ENCODE results near the gene AOPEP. TPM values are rescaled to one million over a fixed set of nuclear protein-coding genes. Genes with fewer than 3 reads are reported as not detected.

Gene AOPEP
- total RNA-seq, 1 donor from 2014 or later, result 48.0 TPM

DNA sequence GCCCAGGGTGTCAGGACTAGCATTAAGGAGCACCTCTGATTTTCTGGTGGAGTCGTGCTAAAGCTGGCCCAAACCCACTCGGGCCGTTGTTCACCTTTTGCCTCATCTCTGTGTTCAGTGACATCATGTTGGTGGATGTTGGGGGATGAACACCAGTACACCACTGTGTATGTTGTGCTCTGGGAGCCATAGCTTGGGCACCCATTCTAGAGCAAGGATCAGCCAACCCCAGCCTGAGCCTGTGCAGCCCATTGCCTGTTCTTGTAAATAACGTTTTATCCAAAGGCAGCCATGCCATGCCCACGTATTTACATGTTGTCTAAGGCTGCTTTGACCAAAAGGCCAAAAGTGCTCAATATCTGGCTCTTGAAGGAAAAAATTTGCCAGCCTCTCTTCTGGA, 345.4 kb downstream of the AOPEP start:
- no peaks in the 10 kb centered on the region for H3K27me3 ChIP-seq (ENCODE audit: control insufficient read depth in 3 of 3, insufficient read depth in 3 of 3, low read length in 3 of 3)
- H3K9me3 ChIP-seq (ENCODE audit: control insufficient read depth in 3 of 3, low read length in 3 of 3), result no peaks in the 10 kb centered on the region
- H3K4me1 ChIP-seq (ENCODE audit: control insufficient read depth in 3 of 3, insufficient read depth in 3 of 3, low read length in 3 of 3), result peaks cover 71 to 99% (median 90%) of the 10 kb centered on the region in 3 donors
- H3K9ac ChIP-seq (ENCODE audit: low read depth in 1 of 3, low read length in 3 of 3), result peak overlapping the region in 1 of 3 donors; percentile 41
- peak overlapping the region in 1 of 3 donors; percentile 31 for H3K4me3 ChIP-seq (ENCODE audit: low read length in 3 of 3)
- peaks cover 13 to 27% (median 14%) of the 10 kb centered on the region in 3 donors for H3K36me3 ChIP-seq (ENCODE audit: control insufficient read depth in 3 of 3, insufficient read depth in 3 of 3, low read length in 3 of 3)
- H3K27ac ChIP-seq (ENCODE audit: low read depth, low read length), result peak overlapping the region; percentile 15

DNA sequence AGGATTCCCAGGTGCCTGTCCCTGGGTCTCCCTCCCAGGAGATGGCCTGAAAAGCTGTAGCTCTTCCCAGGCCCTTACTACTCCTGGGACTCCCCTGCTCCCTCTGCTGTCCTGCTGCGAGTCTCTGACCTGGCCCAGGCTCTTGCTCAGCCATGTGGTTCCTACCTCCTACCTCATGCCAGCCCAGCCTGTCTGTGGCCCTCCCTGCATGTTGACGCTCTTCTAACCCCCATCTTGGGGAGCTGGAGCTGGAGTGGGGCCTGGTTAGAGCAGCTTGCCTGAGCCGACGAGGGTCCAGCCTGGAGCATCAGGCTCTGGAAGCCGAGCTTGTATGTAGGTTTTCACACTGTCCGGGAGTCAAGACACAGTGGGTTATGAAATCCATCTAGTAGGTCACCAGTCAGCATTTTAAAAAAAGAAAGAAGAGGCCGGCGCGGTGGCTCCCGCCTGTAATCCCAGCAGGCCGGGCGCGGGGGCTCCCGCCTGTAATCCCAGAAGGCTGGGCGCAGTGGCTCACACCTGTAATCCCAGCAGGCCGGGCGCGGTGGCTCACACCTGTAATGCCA, 346.6 kb downstream of the AOPEP start:
- Histone ChIP-seq H3K27me3 (ENCODE audit: control insufficient read depth in 3 of 3, insufficient read depth in 3 of 3, low read length in 3 of 3) (no peaks in the 10 kb centered on the region), H3K36me3 (ENCODE audit: control insufficient read depth in 3 of 3, insufficient read depth in 3 of 3, low read length in 3 of 3) (peaks cover 8 to 20% (median 12%) of the 10 kb centered on the region in 3 donors), H3K9me3 (ENCODE audit: control insufficient read depth in 3 of 3, low read length in 3 of 3) (no peaks in the 10 kb centered on the region), H3K4me3 (ENCODE audit: low read length in 3 of 3) (peak overlapping the region in 1 of 3 donors; percentile 58), H3K9ac (ENCODE audit: low read depth in 1 of 3, low read length in 3 of 3) (peak overlapping the region in 1 of 3 donors; percentile 57), H3K4me1 (ENCODE audit: control insufficient read depth in 3 of 3, insufficient read depth in 3 of 3, low read length in 3 of 3) (peaks cover 71 to 99% (median 90%) of the 10 kb centered on the region in 3 donors), H3K27ac (ENCODE audit: low read depth, low read length) (peak overlapping the region; percentile 48)

DNA sequence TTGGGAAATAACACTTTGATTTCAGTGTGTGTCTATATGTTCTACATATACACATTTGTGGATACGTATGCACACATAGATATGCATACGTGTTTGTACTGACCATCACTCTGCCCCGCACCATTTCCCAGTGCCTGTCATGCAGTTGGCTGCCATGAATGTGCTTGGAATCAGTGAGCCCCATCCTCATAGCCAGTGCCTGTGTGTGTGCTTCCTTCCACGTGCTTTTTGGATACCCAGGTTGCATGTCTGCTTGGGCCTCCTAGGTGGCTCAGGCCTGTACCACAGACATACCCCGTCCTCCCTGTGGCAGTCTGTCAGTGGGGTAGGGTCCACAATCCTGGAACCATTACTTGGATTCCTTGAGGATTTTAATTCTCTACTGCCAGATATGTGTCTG, 347.4 kb downstream of the AOPEP start:
- Histone ChIP-seq H3K4me1 (ENCODE audit: control insufficient read depth in 3 of 3, insufficient read depth in 3 of 3, low read length in 3 of 3) (peaks cover 74 to 99% (median 92%) of the 10 kb centered on the region in 3 donors), H3K27me3 (ENCODE audit: control insufficient read depth in 3 of 3, insufficient read depth in 3 of 3, low read length in 3 of 3) (no peaks in the 10 kb centered on the region), H3K27ac (ENCODE audit: low read depth, low read length) (peak overlapping the region; percentile 48), H3K4me3 (ENCODE audit: low read length in 3 of 3) (peak overlapping the region in 1 of 3 donors; percentile 22), H3K9ac (ENCODE audit: low read depth in 1 of 3, low read length in 3 of 3) (peak overlapping the region in 1 of 3 donors; percentile 9), H3K36me3 (ENCODE audit: control insufficient read depth in 3 of 3, insufficient read depth in 3 of 3, low read length in 3 of 3) (peaks cover 8 to 27% (median 12%) of the 10 kb centered on the region in 3 donors), H3K9me3 (ENCODE audit: control insufficient read depth in 3 of 3, low read length in 3 of 3) (no peaks in the 10 kb centered on the region)

DNA sequence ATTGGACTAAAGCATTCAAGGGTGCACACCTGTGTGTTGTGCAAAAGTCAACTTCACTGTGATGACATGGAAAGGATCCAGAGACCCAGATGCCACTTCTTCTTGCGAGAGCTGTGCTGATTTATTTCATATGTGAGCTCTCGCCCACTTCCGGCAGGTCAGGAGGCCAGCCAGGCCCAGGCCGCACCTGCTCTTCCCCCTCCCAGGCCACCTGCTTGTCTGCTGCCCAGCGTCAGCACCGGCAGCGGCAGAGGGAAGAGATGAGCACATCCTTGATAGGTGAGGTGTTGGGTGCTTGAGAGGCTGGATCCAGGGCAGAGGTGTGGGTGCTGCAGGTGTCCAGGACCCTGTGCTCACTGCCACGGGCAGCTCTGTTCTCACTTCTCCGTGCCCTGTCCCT, 348.1 kb downstream of the AOPEP start:
- Histone ChIP-seq H3K9me3 (ENCODE audit: control insufficient read depth in 3 of 3, low read length in 3 of 3) (no peaks in the 10 kb centered on the region), H3K4me3 (ENCODE audit: low read length in 3 of 3) (peak overlapping the region in 1 of 3 donors; percentile 8), H3K27me3 (ENCODE audit: control insufficient read depth in 3 of 3, insufficient read depth in 3 of 3, low read length in 3 of 3) (no peaks in the 10 kb centered on the region), H3K4me1 (ENCODE audit: control insufficient read depth in 3 of 3, insufficient read depth in 3 of 3, low read length in 3 of 3) (peaks cover 70 to 99% (median 92%) of the 10 kb centered on the region in 3 donors), H3K9ac (ENCODE audit: low read depth in 1 of 3, low read length in 3 of 3) (peak overlapping the region; percentile 18 to 43 (median 20)), H3K27ac (ENCODE audit: low read depth, low read length) (peak overlapping the region; percentile 48), H3K36me3 (ENCODE audit: control insufficient read depth in 3 of 3, insufficient read depth in 3 of 3, low read length in 3 of 3) (peaks cover 8 to 29% (median 12%) of the 10 kb centered on the region in 3 donors)

DNA sequence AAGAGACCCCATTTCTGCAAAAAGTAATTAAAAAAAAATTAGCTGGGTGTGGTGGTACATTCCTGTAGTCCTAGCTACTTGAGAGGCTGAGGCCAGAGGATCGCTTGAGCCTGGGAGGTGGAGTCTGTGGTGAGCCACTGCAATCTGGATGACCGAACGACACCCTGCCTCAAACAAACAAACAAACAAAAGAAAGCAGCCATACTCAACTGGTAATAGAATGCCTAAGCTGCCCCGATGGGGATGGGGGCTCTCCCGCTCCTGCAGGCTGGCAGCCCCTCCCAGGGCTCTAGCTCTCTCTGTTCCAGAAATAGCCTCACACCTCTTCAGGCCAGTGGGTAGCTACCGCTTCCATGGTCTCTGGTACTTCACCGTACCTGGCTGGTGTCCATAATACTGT, 349.2 kb downstream of the AOPEP start:
- peaks cover 59 to 93% (median 86%) of the 10 kb centered on the region in 3 donors for H3K4me1 ChIP-seq (ENCODE audit: control insufficient read depth in 3 of 3, insufficient read depth in 3 of 3, low read length in 3 of 3)
- peaks cover 9 to 21% (median 12%) of the 10 kb centered on the region in 3 donors for H3K36me3 ChIP-seq (ENCODE audit: control insufficient read depth in 3 of 3, insufficient read depth in 3 of 3, low read length in 3 of 3)
- H3K9ac ChIP-seq (ENCODE audit: low read depth in 1 of 3, low read length in 3 of 3), result peak overlapping the region in 2 of 3 donors; percentile 11 to 25
- no peaks in the 10 kb centered on the region for H3K9me3 ChIP-seq (ENCODE audit: control insufficient read depth in 3 of 3, low read length in 3 of 3)
- peak overlapping the region; percentile 2 for H3K27ac ChIP-seq (ENCODE audit: low read depth, low read length)
- H3K4me3 ChIP-seq (ENCODE audit: low read length in 3 of 3), result no peak overlapping the region
- H3K27me3 ChIP-seq (ENCODE audit: control insufficient read depth in 3 of 3, insufficient read depth in 3 of 3, low read length in 3 of 3), result no peaks in the 10 kb centered on the region

DNA sequence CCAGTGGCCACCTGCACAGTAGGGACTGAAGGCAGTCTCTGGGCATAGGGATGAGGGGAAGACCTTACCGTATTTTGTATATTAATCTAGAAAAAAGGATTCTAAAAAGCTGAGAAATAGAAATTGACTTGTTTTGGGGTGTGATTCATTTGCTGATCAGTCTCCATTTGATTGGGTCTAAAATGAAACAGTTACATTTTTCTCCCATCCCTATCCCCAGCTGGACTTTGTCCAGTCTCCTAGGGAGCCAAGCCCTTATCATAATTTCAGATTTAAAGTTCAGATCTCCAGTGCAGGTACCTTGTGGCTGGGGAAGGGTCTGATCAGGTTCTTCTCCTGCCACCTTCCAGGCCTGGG, 350.2 kb downstream of the AOPEP start:
- Histone ChIP-seq H3K4me1 (ENCODE audit: control insufficient read depth in 3 of 3, insufficient read depth in 3 of 3, low read length in 3 of 3) (peaks cover 61 to 92% (median 84%) of the 10 kb centered on the region in 3 donors), H3K4me3 (ENCODE audit: low read length in 3 of 3) (peak overlapping the region in 1 of 3 donors; percentile 22), H3K27me3 (ENCODE audit: control insufficient read depth in 3 of 3, insufficient read depth in 3 of 3, low read length in 3 of 3) (no peaks in the 10 kb centered on the region), H3K27ac (ENCODE audit: low read depth, low read length) (peak overlapping the region; percentile 33), H3K9me3 (ENCODE audit: control insufficient read depth in 3 of 3, low read length in 3 of 3) (no peaks in the 10 kb centered on the region), H3K36me3 (ENCODE audit: control insufficient read depth in 3 of 3, insufficient read depth in 3 of 3, low read length in 3 of 3) (peaks cover 18 to 26% (median 21%) of the 10 kb centered on the region in 3 donors), H3K9ac (ENCODE audit: low read depth in 1 of 3, low read length in 3 of 3) (peak overlapping the region in 2 of 3 donors; percentile 20 to 57)

DNA sequence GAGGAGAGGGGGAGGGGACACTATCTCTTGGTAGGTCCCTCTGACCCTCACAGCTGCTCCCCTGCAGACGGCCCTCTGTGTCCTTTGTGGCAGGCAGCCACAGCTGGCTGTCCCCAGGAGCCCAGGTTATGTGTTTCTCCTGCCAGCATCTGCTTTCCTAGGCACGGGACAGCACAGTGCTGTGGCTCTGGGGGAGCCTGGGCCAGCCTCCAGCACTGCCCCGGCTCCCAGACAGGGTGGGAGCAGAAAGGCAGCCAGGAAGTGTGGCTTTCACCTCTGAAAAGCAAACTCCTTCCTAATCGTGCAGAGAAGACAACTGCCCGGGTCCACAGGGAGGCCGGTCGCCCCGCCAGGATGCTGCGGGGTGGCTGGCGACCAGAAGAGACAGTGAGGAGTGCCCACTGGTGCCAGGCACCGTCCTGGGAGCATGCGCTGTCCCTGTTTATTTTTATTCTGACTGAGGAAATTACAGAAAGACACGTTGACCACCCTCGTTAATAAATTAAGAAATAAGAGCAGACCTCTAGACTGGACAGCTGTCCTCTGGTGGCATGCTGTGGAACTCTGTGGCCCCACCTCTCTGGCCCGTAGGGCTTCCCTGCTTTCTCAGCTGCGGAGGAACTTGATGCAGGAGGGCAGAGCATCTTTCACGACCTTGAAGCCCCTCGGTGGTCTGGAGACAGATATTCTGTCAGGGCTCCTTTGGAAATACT, 350.7 kb downstream of the AOPEP start:
- peak overlapping the region; percentile 33 for H3K27ac ChIP-seq (ENCODE audit: low read depth, low read length)
- H3K36me3 ChIP-seq (ENCODE audit: control insufficient read depth in 3 of 3, insufficient read depth in 3 of 3, low read length in 3 of 3), result peaks cover 24 to 31% (median 24%) of the 10 kb centered on the region in 3 donors
- no peaks in the 10 kb centered on the region for H3K27me3 ChIP-seq (ENCODE audit: control insufficient read depth in 3 of 3, insufficient read depth in 3 of 3, low read length in 3 of 3)
- H3K4me3 ChIP-seq (ENCODE audit: low read length in 3 of 3), result peak overlapping the region in 1 of 3 donors; percentile 41
- no peaks in the 10 kb centered on the region for H3K9me3 ChIP-seq (ENCODE audit: control insufficient read depth in 3 of 3, low read length in 3 of 3)
- H3K9ac ChIP-seq (ENCODE audit: low read depth in 1 of 3, low read length in 3 of 3), result peak overlapping the region in 2 of 3 donors; percentile 20 to 57
- peaks cover 57 to 92% (median 84%) of the 10 kb centered on the region in 3 donors for H3K4me1 ChIP-seq (ENCODE audit: control insufficient read depth in 3 of 3, insufficient read depth in 3 of 3, low read length in 3 of 3)

DNA sequence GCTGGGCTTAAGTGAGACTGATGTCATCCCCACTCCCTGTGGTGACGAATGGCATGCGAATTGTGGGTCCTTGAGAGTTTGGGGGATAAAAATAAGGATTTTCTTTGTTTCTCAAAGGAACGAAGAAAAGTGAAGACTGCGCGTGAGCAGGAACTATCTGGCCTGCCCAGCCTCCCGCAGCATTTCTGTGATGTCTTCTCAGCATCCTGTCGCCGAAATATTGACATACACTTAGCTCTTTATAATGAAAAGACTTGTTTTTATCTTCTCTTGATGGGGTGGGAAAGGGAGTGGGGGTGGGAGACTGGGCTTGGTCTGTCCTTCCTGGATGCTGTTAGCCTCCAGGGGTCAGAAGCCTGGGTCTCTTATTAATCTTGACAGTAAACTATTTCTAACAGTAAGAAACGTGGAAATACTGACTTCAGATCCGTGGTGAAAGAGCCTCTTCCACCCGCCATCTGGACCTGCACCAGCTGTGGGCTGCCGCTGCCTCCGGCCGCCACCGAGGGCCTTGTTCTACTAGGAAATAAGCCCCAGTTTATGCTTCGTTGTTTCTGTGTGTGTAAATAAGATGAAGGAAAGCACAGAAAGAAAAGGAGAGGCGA, 351.4 kb downstream of the AOPEP start:
- H3K9ac ChIP-seq (ENCODE audit: low read depth in 1 of 3, low read length in 3 of 3), result peak overlapping the region in 1 of 3 donors; percentile 57
- H3K4me3 ChIP-seq (ENCODE audit: low read length in 3 of 3), result peak overlapping the region in 1 of 3 donors; percentile 41
- peaks cover 55 to 93% (median 84%) of the 10 kb centered on the region in 3 donors for H3K4me1 ChIP-seq (ENCODE audit: control insufficient read depth in 3 of 3, insufficient read depth in 3 of 3, low read length in 3 of 3)
- no peaks in the 10 kb centered on the region for H3K9me3 ChIP-seq (ENCODE audit: control insufficient read depth in 3 of 3, low read length in 3 of 3)
- H3K27me3 ChIP-seq (ENCODE audit: control insufficient read depth in 3 of 3, insufficient read depth in 3 of 3, low read length in 3 of 3), result no peaks in the 10 kb centered on the region
- H3K36me3 ChIP-seq (ENCODE audit: control insufficient read depth in 3 of 3, insufficient read depth in 3 of 3, low read length in 3 of 3), result peaks cover 30 to 36% (median 31%) of the 10 kb centered on the region in 3 donors
- peak overlapping the region; percentile 33 for H3K27ac ChIP-seq (ENCODE audit: low read depth, low read length)

DNA sequence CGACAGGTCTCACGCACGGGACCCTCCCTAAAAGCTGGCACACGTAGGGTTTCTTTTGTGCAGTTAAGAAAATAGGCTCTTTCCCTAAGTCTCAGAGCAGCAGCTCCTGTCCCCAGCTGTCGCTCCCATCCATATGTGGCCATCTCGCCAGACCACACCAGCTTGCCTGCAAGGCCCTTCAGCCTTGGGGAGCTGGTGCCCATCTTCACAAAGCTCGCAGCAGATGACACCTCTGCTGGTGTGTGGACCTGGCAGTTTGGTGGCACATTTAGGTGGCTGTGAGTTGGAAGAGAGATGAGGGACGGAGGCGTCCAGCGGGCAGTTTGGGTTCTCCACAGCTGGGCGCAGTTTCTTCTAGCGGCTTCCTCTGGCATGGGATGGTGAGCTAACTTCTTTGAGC, 352.0 kb downstream of the AOPEP start:
- Histone ChIP-seq H3K27me3 (ENCODE audit: control insufficient read depth in 3 of 3, insufficient read depth in 3 of 3, low read length in 3 of 3) (no peaks in the 10 kb centered on the region), H3K9me3 (ENCODE audit: control insufficient read depth in 3 of 3, low read length in 3 of 3) (no peaks in the 10 kb centered on the region), H3K4me1 (ENCODE audit: control insufficient read depth in 3 of 3, insufficient read depth in 3 of 3, low read length in 3 of 3) (peaks cover 58 to 93% (median 87%) of the 10 kb centered on the region in 3 donors), H3K4me3 (ENCODE audit: low read length in 3 of 3) (peak overlapping the region in 2 of 3 donors; percentile 4 to 31), H3K9ac (ENCODE audit: low read depth in 1 of 3, low read length in 3 of 3) (peak overlapping the region; percentile 5 to 74 (median 50)), H3K36me3 (ENCODE audit: control insufficient read depth in 3 of 3, insufficient read depth in 3 of 3, low read length in 3 of 3) (peaks cover 35 to 42% (median 37%) of the 10 kb centered on the region in 3 donors), H3K27ac (ENCODE audit: low read depth, low read length) (peak overlapping the region; percentile 9)
